Hepatocyte (in vitro differentiated cells): Measurements from ENCODE around the gene OTULINL.

Experiments used
- EZH2 ChIP-seq: fragments of 200-600 bp; sonication (generic); IDR thresholded peaks from 2 replicates; pipeline ENCODE4 v1.6.1; 2016; ENCODE audit warnings: antibody characterized with exemption, mild to moderate bottlenecking, borderline replicate concordance
- TF ChIP-seq, protein P1 (sequence below): fragments of 200-600 bp; sonication (generic); IDR thresholded peaks from 2 replicates; pipeline ENCODE4 v1.5.1; 2016; ENCODE audit warnings: antibody characterized with exemption, mild to moderate bottlenecking; ENCODE audit not compliant: poor library complexity

DNA sequence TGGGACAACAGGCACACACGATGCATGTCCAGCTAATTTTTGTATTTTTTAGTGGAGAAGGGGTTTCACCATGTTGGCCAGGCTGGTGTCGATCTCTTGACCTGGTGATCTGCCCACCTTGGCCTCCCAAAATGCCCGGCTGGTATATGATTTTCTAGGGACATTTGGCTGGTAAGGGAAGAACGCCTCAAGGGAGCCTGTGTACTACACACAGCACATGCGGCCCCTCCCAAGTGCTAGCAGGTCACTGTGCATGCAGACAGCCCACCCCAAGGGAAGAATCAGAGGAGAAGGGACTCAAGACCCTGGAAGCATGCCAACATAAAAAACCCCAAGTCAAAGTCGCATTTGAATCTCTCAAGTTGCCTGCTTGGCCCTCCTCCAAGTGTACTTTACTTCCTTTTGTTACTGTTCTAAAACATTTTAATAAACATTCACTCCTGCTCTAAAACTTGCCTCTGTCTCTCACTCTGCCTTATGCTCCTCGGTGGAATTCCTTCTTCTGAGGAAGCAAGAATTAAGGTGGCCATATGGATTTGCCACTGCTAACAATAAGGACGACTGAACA is 24.3 kb upstream of the OTULINL start:
- TF ChIP-seq, protein P1, sequence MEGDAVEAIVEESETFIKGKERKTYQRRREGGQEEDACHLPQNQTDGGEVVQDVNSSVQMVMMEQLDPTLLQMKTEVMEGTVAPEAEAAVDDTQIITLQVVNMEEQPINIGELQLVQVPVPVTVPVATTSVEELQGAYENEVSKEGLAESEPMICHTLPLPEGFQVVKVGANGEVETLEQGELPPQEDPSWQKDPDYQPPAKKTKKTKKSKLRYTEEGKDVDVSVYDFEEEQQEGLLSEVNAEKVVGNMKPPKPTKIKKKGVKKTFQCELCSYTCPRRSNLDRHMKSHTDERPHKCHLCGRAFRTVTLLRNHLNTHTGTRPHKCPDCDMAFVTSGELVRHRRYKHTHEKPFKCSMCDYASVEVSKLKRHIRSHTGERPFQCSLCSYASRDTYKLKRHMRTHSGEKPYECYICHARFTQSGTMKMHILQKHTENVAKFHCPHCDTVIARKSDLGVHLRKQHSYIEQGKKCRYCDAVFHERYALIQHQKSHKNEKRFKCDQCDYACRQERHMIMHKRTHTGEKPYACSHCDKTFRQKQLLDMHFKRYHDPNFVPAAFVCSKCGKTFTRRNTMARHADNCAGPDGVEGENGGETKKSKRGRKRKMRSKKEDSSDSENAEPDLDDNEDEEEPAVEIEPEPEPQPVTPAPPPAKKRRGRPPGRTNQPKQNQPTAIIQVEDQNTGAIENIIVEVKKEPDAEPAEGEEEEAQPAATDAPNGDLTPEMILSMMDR: no peak
- no peak for TF ChIP-seq EZH2
